ENCODE measurements around the gene MAG.

Gene MAG, protein sequence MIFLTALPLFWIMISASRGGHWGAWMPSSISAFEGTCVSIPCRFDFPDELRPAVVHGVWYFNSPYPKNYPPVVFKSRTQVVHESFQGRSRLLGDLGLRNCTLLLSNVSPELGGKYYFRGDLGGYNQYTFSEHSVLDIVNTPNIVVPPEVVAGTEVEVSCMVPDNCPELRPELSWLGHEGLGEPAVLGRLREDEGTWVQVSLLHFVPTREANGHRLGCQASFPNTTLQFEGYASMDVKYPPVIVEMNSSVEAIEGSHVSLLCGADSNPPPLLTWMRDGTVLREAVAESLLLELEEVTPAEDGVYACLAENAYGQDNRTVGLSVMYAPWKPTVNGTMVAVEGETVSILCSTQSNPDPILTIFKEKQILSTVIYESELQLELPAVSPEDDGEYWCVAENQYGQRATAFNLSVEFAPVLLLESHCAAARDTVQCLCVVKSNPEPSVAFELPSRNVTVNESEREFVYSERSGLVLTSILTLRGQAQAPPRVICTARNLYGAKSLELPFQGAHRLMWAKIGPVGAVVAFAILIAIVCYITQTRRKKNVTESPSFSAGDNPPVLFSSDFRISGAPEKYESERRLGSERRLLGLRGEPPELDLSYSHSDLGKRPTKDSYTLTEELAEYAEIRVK

DNA sequence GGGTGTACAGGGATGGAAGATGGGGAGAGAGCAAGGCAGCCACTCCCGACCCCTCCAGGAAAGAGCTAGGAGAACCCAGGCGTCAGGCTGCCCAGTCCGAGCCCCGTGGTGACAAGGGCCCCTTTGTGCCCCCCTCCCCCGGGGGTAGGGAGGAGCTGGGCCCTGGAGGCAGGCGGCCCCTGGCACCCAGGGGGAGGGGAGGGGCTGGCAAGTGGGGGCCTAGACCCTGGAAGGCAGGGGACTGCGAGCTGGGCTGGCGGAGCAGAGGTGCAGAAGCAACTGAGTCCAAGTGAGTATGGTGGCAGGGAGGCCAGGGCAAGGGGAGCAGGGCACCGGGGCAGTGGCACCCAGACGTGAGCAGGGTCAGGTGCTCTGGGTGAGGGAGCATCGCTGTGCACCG is at the start of gene MAG:
Gene MAG (plus strand): TSS at position 246 of the 400 bp plus-strand sequence. CDS start 3,248 bp downstream, outside the sequence.
- no peak for DNase-seq (ENCODE audit: low read depth in 2 of 2)

DNA sequence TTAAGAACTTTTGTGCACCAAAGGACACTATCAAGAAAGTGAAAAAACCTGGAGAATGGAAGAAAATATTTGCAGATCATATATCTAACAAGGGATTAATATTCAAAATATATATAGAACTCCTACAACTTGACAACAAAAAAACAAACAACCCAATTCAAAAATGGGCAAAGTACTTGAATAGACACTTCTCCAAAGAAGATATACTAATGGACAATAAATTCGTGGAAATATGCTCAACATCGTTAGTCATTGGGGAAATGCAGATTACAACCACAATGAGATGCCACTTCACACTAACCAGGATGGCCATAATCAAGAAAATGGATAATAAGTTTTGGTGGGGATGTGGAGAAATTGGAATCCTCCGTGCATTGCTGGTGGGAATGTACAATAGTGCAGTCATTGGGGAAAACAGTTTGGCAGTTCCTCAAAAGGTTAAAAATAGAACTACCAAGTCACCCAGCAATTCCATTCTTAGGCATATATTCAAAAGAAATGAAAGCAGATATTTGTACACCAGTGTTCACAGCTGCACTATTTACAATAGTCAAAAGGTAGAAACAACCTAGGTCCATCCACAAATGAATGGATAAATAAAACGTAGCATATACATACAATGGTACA is 45.4 kb upstream of the MAG start:
- DNase-seq (ENCODE audit: low read depth in 2 of 2) = no peak

DNA sequence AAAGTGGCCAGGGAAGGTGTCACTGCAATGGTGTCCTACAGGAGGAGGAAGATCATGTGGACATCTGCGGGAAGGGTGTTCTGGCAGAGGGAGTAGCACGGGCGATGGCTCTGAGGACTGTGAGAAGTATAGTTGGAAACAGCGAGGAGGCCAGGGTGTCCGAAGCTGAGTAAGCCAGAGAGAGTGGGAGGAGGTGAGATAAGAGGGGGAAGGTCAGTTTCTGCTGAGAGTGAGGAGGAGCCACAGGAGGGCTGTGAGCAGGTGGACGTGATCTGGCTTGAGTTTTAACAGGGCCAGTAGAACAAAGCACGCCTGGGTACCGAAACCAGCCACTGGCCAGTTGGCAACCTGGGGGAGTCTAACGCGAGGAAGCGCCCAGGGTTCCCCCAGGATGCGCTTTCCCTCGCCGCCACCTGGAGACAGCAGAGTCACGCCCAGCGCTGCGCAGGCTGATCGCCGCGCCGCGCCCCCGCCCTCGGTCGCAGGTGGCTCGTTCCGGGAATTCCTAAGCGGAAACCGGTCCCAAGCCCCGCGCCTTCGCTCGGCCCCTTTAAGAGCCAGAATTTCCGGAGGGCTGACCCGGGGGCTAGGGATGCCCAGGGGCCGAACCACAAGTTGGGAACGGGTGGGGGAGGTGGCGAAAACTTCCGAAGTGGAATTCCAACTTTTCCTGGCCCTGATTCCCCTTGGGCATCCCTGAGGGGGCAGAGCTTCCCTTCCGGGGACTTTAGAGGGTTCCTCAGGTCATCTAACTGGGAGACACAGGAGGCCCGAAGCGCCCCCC is 44.2 kb upstream of the MAG start:
- peak in 1 of 2 donors; percentile 54 for DNase-seq (ENCODE audit: low read depth in 2 of 2)

DNA sequence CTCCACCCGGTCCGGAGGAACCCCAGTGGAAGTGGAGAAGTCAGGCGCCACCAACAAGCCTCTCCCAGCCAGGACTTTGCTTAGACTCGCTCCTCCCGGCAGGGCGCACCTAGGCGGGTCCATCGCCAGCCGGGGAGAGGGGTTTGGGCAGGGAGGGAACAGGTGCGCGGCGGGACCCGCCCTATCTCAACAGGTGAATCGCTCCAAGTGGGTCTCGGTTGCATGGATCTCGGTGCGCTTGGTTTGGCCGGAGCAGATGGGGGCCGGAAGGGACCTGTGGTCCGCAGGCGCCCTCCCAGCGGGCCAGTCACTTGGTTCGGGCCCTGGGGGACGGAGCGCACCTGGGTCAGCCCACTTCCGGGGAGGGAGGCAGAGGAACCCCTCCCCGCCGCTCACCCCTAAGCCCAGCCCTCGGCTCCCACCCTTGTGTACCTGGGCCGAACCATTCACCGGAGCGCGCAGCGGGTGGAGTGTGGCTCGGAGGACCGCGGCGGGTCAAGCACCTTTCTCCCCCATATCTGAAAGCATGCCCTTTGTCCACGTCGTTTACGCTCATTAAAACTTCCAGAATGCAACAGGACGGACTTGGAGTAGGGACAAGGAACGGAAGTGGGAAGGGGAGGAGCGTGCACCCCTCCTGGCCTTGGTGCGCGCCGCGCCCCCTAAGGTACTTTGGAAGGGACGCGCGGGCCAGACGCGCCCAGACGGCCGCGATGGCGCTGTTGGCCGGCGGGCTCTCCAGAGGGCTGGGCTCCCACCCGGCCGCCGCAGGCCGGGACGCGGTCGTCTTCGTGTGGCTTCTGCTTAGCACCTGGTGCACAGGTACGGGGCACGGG is 43.4 kb upstream of the MAG start, which contains the start of gene LSR:
Gene LSR (plus strand): TSS at position 693 of the 836 bp plus-strand sequence. CDS start 21 bp downstream, at position 714.
- DNase-seq (ENCODE audit: low read depth in 2 of 2) = peak; percentile 53 to 55

DNA sequence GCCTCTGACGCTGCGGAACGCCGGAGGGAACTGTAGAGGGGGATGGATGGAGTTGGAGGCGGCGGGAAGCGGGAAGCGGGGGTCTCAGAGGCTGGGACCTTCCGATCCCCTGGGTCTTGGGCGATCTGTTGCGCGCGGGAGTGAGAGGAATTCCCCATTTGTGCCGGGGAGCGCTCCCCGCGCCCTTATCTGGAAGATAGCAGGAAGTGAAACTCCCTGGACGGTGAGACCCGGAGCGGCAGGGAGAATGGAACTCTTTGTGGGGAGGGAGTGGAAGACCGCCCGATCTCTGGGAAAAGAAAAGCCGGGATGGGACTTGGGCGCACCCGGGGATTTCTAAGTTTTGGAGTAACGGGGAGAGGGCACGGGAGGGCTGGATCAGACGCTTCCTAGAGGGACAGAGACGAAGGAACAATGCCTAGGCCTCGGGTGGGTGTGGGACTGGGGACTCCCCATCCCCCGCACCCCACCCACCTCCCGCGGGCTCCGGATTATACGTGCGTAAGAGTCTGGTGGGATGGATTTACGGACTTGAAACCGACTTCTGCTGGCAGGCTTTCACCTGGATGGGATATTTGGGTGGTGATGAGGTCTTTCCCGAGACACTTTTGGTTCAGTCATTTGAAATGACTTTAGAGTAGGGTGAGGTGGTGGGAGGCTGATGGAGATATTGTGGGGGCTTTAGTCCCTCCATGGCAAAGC is 42.7 kb upstream of the MAG start:
- DNase-seq (ENCODE audit: low read depth in 2 of 2) = no peak

DNA sequence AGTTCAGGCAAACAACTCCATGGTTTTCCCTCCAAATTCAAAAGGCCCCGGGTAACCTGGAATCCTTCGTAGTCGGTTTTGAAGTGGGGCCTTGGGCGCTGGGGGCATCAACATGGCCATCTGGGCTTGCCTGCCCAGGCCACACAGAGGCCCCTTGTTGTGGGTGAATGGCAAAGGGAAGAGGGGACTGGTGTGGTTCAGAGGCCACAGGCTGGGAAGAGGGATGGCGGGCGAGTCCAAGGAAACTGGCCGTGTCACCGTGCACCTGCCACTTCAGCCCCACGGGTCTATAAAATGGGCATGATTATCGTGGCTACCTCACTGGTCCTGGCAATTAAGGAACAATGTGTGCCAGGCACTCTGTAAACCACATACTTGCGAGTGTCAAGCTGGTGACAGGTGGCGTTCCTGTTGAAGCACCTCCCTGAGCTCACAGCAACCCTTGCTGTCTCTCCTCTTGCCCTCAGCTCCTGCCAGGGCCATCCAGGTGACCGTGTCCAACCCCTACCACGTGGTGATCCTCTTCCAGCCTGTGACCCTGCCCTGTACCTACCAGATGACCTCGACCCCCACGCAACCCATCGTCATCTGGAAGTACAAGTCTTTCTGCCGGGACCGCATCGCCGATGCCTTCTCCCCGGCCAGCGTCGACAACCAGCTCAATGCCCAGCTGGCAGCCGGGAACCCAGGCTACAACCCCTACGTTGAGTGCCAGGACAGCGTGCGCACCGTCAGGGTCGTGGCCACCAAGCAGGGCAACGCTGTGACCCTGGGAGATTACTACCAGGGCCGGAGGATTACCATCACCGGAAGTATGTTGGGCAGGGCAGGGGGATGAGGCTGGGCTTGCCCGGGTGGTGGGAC is 41.9 kb upstream of the MAG start:
- no peak for DNase-seq (ENCODE audit: low read depth in 2 of 2)

DNA sequence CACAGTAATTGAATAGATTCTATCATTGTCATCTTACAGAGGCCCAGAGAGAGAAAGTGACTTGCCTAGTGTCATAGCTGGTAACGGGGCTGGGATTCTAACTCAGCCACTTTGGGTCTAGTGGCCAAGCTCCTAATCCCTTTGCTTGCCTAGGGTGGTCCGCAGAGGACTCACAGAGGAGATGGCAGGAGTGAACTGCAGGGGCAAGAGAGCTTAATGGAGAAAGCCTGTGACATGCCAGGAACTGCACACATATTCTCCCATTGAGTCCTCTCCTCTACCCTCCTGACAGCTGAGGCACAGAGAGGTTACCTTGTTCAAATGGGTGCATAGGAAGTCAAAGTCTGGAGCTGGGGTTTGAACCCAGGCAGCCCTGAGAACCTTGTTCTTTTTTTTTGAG is 40.5 kb upstream of the MAG start:
- DNase-seq (ENCODE audit: low read depth in 2 of 2) = no peak

DNA sequence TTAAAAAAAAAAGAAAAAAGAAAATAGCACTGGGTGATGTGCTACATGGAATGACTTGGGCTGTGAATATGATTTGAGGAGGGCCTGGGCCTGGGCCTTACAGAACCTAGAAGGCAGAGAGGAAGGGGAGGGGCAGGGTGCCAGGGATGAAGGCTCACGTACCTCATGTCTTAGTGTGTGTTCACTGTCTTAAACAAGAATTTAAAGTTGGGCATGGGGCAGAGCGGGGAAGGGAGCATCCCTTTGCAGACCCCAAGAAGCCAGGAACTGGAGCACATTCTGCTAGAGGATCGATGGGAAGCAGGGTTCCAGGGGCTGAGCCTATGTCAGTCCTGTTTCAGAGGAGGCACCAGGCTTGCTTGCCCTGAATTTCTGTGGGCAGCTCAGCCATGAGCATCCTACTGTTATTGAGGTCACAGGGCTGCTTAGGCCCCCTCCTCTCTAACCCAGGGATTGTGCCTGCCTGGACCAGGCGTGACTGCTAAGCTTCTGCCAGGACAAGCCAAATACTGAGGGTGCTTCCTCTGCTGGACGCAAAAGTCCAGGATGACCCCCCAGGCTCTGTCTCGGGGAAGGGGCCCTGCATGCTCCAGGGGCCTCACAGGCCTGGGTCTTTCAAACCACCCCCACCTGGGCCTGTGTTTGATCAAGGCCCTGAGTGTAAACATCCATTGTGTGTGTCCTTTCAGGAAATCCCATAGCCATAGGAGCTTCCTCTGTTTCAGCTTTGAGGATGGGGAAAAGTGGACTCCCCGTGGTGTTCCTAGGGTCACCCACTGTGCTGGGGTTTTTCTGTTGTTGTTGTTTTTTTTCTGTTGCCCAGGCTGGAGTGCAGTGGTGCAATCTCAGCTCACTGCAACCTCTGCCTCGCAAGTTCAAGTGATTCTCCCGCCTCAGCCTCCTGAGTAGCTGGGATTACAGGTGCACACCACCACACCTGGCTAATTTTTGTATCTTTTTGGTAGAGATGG is 38.4 kb upstream of the MAG start:
- no peak for DNase-seq (ENCODE audit: low read depth in 2 of 2)

DNA sequence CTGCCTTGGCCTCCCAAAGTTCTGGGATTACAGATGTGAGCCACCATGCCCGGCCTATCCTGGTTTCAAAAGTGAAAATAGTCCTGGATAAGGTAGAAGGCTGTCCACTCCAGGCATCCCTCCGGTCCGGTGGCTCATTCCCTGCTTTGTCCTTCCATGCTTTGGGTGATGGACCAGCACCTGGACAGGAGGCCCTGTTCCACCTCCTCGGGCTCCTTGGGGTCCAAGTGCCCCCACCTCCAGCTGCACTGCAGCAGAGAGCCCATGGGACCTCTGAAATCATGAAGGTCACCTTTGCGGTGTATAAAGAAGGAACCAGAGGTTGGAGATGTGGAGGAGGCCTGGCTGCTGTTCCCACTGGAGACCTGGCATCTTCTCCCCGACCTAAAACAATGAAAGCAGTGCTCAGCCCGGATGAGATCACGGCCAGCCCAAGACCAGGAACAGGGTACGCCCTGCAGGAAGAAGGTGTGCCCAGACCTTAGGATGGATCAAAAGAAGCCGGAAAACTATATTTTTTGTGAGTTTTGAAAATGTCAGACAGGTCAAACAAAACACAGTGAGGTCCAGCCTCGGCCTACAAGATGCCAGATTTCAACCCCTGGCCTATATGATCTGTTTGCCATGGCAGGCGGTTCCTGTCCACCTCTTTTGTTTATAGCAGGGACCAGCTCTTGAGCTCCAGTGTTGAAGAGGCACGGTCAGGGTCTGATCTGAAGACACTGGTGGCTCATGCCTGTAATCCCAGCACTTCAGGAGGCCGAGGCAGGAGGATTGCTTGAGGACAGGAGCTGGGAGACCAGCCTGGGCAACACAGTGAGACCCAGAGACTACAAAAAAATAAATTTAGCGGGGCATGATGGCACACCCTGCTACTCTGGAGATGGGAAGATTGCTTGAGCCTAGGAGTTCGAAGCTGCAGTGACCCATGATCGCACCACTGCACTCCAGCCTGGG is 37.3 kb upstream of the MAG start:
- DNase-seq (ENCODE audit: low read depth in 2 of 2) = no peak

DNA sequence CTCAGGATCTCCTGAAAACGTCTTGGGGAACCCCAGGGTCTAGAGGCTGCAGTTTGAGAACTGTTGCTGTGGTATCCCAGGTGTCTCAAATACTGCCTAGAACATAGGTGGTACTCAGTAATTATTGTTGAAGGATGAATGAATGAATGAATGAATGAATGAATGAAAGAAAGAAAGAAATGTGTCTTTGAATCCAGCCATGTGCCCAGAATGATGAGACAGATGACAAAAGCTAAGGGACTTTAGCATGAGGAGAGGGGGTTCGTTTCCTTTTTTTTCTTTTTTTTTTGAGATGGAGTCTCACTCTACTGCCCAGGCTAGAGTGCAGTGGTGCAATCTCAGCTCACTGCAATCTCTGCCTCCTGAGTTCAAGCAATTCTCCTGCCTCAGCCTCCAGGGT is 35.4 kb upstream of the MAG start:
- DNase-seq (ENCODE audit: low read depth in 2 of 2) = no peak

DNA sequence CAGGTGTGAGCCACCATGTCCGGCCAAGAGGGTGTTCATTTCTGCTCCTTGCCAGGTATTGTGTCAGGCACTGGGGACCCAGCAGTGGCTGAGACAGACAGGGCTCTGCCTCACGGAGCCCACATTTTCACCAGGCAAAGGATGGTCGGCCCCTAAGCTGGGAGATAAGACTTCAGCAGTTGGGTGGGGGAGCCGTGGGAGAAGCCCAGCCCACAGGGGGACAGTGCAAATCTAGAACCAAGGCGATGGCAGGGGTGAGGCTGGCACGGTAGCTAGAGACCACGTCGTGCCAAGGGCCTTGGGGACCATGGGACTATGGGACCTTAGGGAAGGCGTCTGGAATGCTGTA is 34.9 kb upstream of the MAG start:
- no peak for DNase-seq (ENCODE audit: low read depth in 2 of 2)

DNA sequence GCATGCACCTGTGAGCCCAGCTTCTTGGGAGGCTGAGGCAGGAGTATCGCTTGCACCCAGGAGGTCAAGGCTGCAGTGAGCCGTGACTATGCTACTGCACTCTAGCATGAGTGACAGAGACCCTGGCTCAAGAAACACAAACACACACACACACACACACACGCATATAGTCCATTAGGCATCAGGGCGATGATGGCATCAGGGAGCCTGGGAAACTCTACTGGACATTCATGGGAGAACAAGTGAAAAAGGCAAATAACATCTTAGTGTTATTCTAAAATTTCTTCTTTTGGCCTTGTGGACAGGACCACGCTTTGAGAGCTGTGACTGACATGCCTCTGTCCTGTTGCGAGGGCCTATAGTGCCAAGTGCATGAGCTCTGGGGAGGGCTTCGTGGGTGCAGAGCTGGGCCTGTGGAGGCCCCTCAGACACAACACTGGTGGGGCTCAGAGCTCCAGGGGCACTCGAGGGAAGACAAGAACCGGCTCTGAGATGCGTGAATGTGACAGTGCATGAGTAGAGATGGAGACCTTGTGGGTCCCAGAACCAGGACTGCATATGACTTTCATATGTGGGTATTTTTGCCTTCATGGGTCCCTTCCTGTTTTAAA is 31.2 kb upstream of the MAG start:
- DNase-seq (ENCODE audit: low read depth in 2 of 2) = no peak

DNA sequence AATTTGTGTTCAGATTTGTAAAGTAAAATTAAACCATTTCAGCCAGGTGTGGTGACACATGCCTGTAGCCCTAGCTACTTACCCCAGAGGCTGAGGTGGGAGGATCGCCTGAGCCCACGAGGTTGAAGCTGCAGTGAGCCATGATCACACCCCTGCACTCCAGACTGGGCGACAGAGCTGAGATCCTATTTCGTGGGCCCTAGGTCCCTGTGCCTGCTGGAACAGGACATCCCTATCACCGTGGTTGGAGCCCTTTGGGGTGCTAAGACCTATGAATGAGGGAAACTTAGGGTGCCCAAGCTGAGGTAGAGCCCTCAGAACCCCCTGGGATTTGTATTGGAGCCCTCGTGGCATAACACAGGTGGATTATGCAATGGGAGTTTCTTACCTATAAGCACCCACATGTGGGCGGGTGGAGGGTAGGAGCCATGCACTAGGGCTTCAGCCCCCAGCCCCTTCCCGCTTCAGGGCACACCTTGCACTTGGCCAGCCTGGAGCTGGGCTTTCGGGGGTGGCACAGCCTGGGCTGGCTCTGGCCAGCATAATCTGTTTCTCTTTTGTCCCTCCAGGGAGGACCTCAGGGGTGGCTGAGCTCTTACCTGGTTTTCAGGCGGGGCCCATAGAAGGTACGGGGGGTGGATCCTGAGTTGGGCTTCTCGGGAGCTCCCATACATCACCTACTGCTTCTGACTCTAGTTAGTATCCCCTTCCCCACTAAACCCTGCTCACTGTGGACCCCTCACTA is 30.4 kb upstream of the MAG start:
- DNase-seq (ENCODE audit: low read depth in 2 of 2) = no peak

DNA sequence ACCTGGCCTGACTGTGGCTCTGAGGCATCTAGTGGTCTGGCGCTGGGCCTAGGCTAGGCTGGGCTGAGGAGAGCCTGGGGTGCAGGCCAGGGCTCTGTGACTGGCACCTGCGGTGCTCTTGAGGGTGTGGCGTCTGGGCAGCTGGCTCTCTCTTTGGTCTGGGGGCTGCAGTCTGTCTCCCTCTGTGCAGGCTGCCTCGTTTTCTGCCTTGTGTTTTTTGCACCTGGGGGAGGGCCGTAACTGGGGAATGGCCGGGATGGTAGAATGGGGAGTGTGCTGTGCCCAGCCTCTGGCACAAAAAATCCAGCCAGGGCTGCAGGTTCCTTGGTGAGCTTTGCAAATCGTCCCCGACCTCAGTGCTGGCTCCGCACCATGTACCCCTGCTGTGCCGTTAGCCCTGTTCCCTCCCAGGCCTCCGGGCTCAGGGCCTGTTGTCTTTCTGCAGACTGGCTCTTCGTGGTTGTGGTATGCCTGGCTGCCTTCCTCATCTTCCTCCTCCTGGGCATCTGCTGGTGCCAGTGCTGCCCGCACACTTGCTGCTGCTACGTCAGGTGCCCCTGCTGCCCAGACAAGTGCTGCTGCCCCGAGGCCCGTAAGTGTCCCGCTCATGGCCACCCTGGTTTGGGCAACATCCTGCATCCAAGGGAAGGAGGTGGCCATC is 29.7 kb upstream of the MAG start:
- no peak for DNase-seq (ENCODE audit: low read depth in 2 of 2)

DNA sequence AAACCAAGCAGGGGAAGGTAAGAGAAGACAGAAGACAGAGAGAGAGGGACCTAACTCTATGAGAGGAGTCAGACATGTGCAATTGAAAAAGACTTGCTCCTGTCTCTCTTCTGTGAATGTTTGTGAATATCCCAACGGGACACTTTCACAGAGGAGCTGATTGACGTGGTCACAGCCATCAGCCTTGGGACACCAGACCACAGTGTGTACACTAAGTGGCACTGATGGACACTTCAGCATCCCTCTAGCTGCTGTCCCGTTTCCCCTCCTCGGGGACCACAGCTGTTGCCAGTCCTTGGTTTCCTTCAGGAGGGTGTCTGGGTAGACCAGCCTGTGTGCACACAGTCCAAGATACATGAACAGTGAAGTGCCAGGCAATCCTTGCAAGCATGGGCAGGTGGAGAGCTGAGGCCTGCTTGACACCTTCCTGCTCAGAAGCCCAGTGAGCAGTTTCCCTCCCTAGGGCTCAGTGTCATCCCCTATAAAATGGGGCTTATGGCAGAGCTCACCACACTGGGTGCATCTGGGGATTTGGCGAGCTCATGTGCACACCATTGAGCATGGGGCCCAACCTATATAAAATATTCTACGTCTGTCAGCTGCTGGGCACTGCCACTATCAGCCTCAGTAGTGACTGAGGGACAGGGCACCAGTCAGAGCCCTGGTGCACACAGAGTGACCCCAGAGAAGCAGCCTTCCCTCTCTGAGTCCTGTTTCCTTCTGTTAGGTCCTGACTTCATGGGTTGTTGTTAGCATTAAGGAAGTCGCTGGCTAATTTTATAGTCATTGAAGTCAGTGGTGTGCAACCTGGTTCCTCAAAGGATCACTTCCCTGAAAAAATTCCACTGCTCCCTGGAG is 27.5 kb upstream of the MAG start:
- no peak for DNase-seq (ENCODE audit: low read depth in 2 of 2)

All from stimulated activated CD4-positive, alpha-beta T cell treated with anti-CD3 and anti-CD28 coated beads, Interleukin-1b, Interleukin-23, amount 100 ng/mL, for 4 hours (primary cell).